ENCODE measurements around the gene OR10R2.

- TF ChIP-seq CTCF (conservative IDR thresholded peaks at IDR 0.05): no peak
- TF ChIP-seq EZH2 (IDR thresholded peaks at IDR 0.05; ENCODE audit: low read depth): no peak
Observed at GRCh38 chr1:158457246-158457645, 14.8 kb upstream of the OR10R2 start.

All from PC-9 (cell line).